ENCODE data around the gene CST6. TPM values are rescaled to one million over a fixed set of nuclear protein-coding genes. Genes with fewer than 3 reads are reported as not detected.

CST6 gene
- total and polyA plus RNA-seq, 2 of the 4 experiments (the other 2 are of a cell fraction): 0.54 to 3.0 TPM

DNA sequence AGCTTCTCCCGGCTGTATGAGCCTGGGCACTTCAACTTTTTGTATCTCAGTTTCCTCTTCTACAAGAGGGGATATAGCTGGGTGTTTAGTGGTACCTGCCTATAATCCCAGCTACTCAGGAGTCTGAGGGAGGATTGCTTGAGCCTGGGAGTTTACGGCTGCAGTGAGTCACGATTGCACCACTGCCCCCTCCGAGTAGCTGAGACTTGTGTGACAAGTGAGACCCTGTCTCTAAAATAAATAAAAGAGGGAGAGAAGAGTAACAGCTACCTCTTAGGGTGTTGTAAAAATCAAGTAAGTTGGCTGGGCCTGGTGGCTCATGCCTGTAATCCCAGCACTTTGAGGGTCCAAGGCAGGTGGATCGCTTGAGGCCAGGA, 24.5 kb downstream of the CST6 start:
- 83% methylated on average over 1 of the region's 5 CpGs; no CpG with 5 or more reads in 1 of the 2 experiments for WGBS, 2 experiments (ENCODE audit: extremely low coverage in 2 of 2, insufficient read length in 1 of 2)
- CTCF ChIA-PET: interaction anchor here (1.2 kb wide), 1 partner anchor 14 kb away, joined by 4 read pairs; no protein-coding TSS in a partner anchor
- no peak for DNase-seq
- Histone ChIP-seq H3K18ac (ENCODE audit: low read depth, low read length) (no peak overlapping the region), H3K56ac (ENCODE audit: extremely low read depth, insufficient read depth, low read length) (no peak overlapping the region), H3K9ac (ENCODE audit: low read depth, low read length) (no peak overlapping the region), H2BK5ac (ENCODE audit: low read depth, low read length, poor library complexity, severe bottlenecking) (no peak overlapping the region), H4K5ac (ENCODE audit: low read depth, low read length) (no peak overlapping the region), H2BK120ac (ENCODE audit: low read depth, low read length) (no peak overlapping the region), H3K4ac (ENCODE audit: low read depth, low read length) (no peak overlapping the region), H3K36me3 (ENCODE audit: control insufficient read depth, insufficient read depth, low read length) (no peaks in the 10 kb centered on the region), H2BK15ac (ENCODE audit: low read depth, low read length) (no peak overlapping the region), H3K4me2 (ENCODE audit: low read depth, low read length) (no peak overlapping the region), H4K20me1 (ENCODE audit: insufficient read depth, low read length) (0 out of 2 replicates have a peak, but pooled peaks cover 3% of the 10 kb centered on the region), H4K8ac (ENCODE audit: low read depth in 2 of 2, low read length in 2 of 2) (no peak overlapping the region), H3K27ac (ENCODE audit: insufficient read depth, low read length) (no peak overlapping the region), H3K9me3 (ENCODE audit: control insufficient read depth, insufficient read depth, low read length) (peaks cover 7% of the 10 kb centered on the region; the same call in 1 of the 2 replicates), H3K23ac (ENCODE audit: low read depth, low read length) (no peak overlapping the region), H2BK20ac (ENCODE audit: low read depth, low read length) (no peak overlapping the region), H3K79me1 (ENCODE audit: low read depth in 1 of 2, low read length in 2 of 2) (no peaks in the 10 kb centered on the region), H3K4me3 (ENCODE audit: insufficient read depth, low read depth, low read length) (no peak overlapping the region), H2AK9ac (replicated peaks; ENCODE audit: low read depth, low read length, poor library complexity) (no peak overlapping the region), H3K4me1 (ENCODE audit: control insufficient read depth, insufficient read depth, low read length) (no peaks in the 10 kb centered on the region; the same call in 1 of the 2 replicates), H3K9me1 (ENCODE audit: insufficient read depth, low read length) (no peaks in the 10 kb centered on the region), H2AFZ (replicated peaks; ENCODE audit: low read length, poor library complexity) (no peak overlapping the region), H3K27me3 (ENCODE audit: control insufficient read depth, insufficient read depth, low read length) (peaks cover 18% of the 10 kb centered on the region), H2AK5ac (ENCODE audit: low read depth, low read length) (no peak overlapping the region), H3K14ac (replicated peaks; ENCODE audit: low read depth, low read length) (no peak overlapping the region), H4K91ac (ENCODE audit: insufficient read depth, low read depth, low read length) (no peak overlapping the region)
- no peak for ATAC-seq (ENCODE audit: low read depth)
- dilution Hi-C loops (cut with HindIII; ENCODE audit: low sequenced_read_pairs, unreplicated experiment) (no loop called here), in situ Hi-C loops (cut with MboI; ENCODE audit: low sequenced_read_pairs) (no loop called here), intact Hi-C loops (cut with micrococcal nuclease) (no loop called here)
- POLR2A ChIA-PET (ENCODE audit: unreplicated experiment): interaction anchor here (0.5 kb wide), 1 partner anchor 15 kb away, joined by 4 read pairs; no protein-coding TSS in a partner anchor
- BruUV-seq (replicated peaks): no TSS peak
- TF ChIP-seq, protein P1, sequence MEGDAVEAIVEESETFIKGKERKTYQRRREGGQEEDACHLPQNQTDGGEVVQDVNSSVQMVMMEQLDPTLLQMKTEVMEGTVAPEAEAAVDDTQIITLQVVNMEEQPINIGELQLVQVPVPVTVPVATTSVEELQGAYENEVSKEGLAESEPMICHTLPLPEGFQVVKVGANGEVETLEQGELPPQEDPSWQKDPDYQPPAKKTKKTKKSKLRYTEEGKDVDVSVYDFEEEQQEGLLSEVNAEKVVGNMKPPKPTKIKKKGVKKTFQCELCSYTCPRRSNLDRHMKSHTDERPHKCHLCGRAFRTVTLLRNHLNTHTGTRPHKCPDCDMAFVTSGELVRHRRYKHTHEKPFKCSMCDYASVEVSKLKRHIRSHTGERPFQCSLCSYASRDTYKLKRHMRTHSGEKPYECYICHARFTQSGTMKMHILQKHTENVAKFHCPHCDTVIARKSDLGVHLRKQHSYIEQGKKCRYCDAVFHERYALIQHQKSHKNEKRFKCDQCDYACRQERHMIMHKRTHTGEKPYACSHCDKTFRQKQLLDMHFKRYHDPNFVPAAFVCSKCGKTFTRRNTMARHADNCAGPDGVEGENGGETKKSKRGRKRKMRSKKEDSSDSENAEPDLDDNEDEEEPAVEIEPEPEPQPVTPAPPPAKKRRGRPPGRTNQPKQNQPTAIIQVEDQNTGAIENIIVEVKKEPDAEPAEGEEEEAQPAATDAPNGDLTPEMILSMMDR (conservative IDR thresholded peaks at IDR 0.05; ENCODE audit: low read depth, low read length): no peak
- TF ChIP-seq POLR2A (IDR thresholded peaks at IDR 0.05; ENCODE audit: low read depth, low read length): no peak
- no peak for TF ChIP-seq SMC3 (IDR thresholded peaks at IDR 0.05; ENCODE audit: low read depth, low read length)
- no peak for TF ChIP-seq RFX5 (IDR thresholded peaks at IDR 0.05; ENCODE audit: low read depth, low read length)
- no peak for TF ChIP-seq CHD1 (IDR thresholded peaks at IDR 0.05; ENCODE audit: low read depth, low read length)
- no peak for TF ChIP-seq CEBPB (IDR thresholded peaks at IDR 0.05; ENCODE audit: low read depth, low read length)
- TF ChIP-seq, protein P2, sequence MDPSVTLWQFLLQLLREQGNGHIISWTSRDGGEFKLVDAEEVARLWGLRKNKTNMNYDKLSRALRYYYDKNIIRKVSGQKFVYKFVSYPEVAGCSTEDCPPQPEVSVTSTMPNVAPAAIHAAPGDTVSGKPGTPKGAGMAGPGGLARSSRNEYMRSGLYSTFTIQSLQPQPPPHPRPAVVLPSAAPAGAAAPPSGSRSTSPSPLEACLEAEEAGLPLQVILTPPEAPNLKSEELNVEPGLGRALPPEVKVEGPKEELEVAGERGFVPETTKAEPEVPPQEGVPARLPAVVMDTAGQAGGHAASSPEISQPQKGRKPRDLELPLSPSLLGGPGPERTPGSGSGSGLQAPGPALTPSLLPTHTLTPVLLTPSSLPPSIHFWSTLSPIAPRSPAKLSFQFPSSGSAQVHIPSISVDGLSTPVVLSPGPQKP (IDR thresholded peaks at IDR 0.05; ENCODE audit: borderline replicate concordance, low read depth, low read length): no peak
- TF ChIP-seq MAFK (IDR thresholded peaks at IDR 0.05; ENCODE audit: low read depth, low read length): no peak
- TF ChIP-seq, protein P3, sequence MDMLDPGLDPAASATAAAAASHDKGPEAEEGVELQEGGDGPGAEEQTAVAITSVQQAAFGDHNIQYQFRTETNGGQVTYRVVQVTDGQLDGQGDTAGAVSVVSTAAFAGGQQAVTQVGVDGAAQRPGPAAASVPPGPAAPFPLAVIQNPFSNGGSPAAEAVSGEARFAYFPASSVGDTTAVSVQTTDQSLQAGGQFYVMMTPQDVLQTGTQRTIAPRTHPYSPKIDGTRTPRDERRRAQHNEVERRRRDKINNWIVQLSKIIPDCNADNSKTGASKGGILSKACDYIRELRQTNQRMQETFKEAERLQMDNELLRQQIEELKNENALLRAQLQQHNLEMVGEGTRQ (IDR thresholded peaks at IDR 0.05; ENCODE audit: low read depth, low read length): no peak

Data from IMR-90 (cell line).